Measurements from ENCODE around the gene SRSF12. TPM values are rescaled to one million over a fixed set of nuclear protein-coding genes. Genes with fewer than 3 reads are reported as not detected.

The SRSF12 gene
- total RNA-seq: not detected in 2 replicates

GRCh38 chr6:89117211-89118108, at the start of gene SRSF12:
SRSF12 (minus strand) TSS chr6:89118071; CDS start chr6:89117887, 184 bp downstream.

GRCh38 chr6:89145956-89146717, 28.3 kb upstream of the SRSF12 start, which contains the start of gene PM20D2:
PM20D2 (plus strand) TSS chr6:89146055; CDS start chr6:89146145, 90 bp downstream.

GRCh38 chr6:89080281-89081128, 37.4 kb downstream of the SRSF12 start, which contains the start of gene PNRC1:
PNRC1 (plus strand) TSS chr6:89080751; CDS start chr6:89080895, 144 bp downstream.

Other genes starting within 250 kb of the SRSF12 start
- gene RNGTT, start 154.5 kb downstream of the SRSF12 start, total RNA-seq: 9.7 and 11.7 TPM in 2 replicates
- 26.7 and 33.7 TPM in 2 replicates for gene PNRC1, start 37.3 kb downstream of the SRSF12 start, total RNA-seq
- gene PM20D2, start 28.0 kb upstream of the SRSF12 start, total RNA-seq: 0.63 and 1.2 TPM in 2 replicates
- not detected in 2 replicates for gene GABRR1, start 99.3 kb upstream of the SRSF12 start, total RNA-seq
- gene GABRR2, start 197.2 kb upstream of the SRSF12 start, total RNA-seq: 0.16 and 0.52 TPM in 2 replicates
- 10.9 and 15.8 TPM in 2 replicates for gene UBE2J1, start 234.7 kb upstream of the SRSF12 start, total RNA-seq